Astrocyte (in vitro differentiated cells and primary cell): ENCODE data around the gene RBM20. TPM values are rescaled to one million over a fixed set of nuclear protein-coding genes. Genes with fewer than 3 reads are reported as not detected.

Source experiments
- DNase-seq: peaks from one replicate; pipeline ENCODE4 v3.0.0-alpha.2; 2010; ENCODE audit warnings: low read depth
- FAIRE-seq: peaks from 2 replicates; lab custom pipeline; 2011; peaks lifted over from hg19 to GRCh38; lab: Jason Lieb, UNC
- H2AFZ ChIP-seq: 2 replicates; pipeline ENCODE4 v1.6.0; 2012; ENCODE audit warnings: low read depth, low read length, inconsistent platforms
- H3K27ac ChIP-seq: 2 replicates; pipeline ENCODE4 v1.5.1; 2011; ENCODE audit warnings: low read depth, low read length, inconsistent platforms
- H3K27me3 ChIP-seq: 2 replicates; pipeline ENCODE4 v1.6.0; 2011; ENCODE audit warnings: low read length, inconsistent platforms; ENCODE audit not compliant: insufficient read depth
- H3K36me3 ChIP-seq: 2 replicates; pipeline ENCODE4 v1.5.1; 2011; ENCODE audit warnings: low read length, inconsistent platforms; ENCODE audit not compliant: insufficient read depth
- H3K4me1 ChIP-seq: 2 replicates; pipeline ENCODE4 v1.5.1; 2011; ENCODE audit warnings: low read length, inconsistent platforms; ENCODE audit not compliant: insufficient read depth
- H3K4me2 ChIP-seq: 2 replicates; pipeline ENCODE4 v1.6.0; 2012; ENCODE audit warnings: low read length, inconsistent platforms
- H3K4me3 ChIP-seq: 2 replicates; pipeline ENCODE4 v1.5.1; 2011; ENCODE audit warnings: low read depth, mild to moderate bottlenecking, low read length, inconsistent platforms; ENCODE audit not compliant: insufficient read depth
- H3K79me2 ChIP-seq: 2 replicates; pipeline ENCODE4 v1.6.0; 2012; ENCODE audit warnings: mild to moderate bottlenecking, low read length, inconsistent platforms; ENCODE audit not compliant: insufficient read depth
- H3K9ac ChIP-seq: 2 replicates; pipeline ENCODE4 v1.6.0; 2012; ENCODE audit warnings: mild to moderate bottlenecking, low read length, inconsistent platforms
- H3K9me3 ChIP-seq: 2 replicates; pipeline ENCODE4 v1.5.1; 2012; ENCODE audit warnings: low read depth, mild to moderate bottlenecking, low read length, inconsistent platforms; ENCODE audit not compliant: insufficient read depth
- H4K20me1 ChIP-seq: 2 replicates; pipeline ENCODE4 v1.6.0; 2012; ENCODE audit warnings: low read length, inconsistent platforms; ENCODE audit not compliant: insufficient read depth
- H3K27ac Mint-ChIP-seq: one replicate; pipeline ENCODE4 v1.8.0; 2021; ENCODE audit warnings: mild to moderate bottlenecking, mixed read lengths; ENCODE audit not compliant: unreplicated experiment
- H3K27me3 Mint-ChIP-seq: one replicate; pipeline ENCODE4 v1.8.0; 2021; ENCODE audit warnings: low read depth, mixed read lengths; ENCODE audit not compliant: unreplicated experiment
- H3K36me3 Mint-ChIP-seq: one replicate; pipeline ENCODE4 v1.8.0; 2021; ENCODE audit warnings: low read depth, mixed read lengths; ENCODE audit not compliant: unreplicated experiment
- H3K4me1 Mint-ChIP-seq: one replicate; pipeline ENCODE4 v1.8.0; 2021; ENCODE audit warnings: low read depth, mixed read lengths; ENCODE audit not compliant: unreplicated experiment
- H3K4me3 Mint-ChIP-seq: one replicate; pipeline ENCODE4 v1.8.0; 2021; ENCODE audit warnings: mild to moderate bottlenecking, moderate library complexity, mixed read lengths; ENCODE audit not compliant: unreplicated experiment
- H3K9me3 Mint-ChIP-seq: one replicate; pipeline ENCODE4 v1.8.0; 2021; ENCODE audit warnings: mild to moderate bottlenecking, mixed read lengths; ENCODE audit not compliant: unreplicated experiment
- CTCF ChIP-seq: IDR thresholded peaks from 2 replicates; pipeline ENCODE4 v1.5.1; 2011; ENCODE audit warnings: low read depth, mild to moderate bottlenecking, inconsistent platforms, low read length, moderate library complexity; ENCODE audit not compliant: insufficient read depth
- EZH2 ChIP-seq: IDR thresholded peaks from 2 replicates; pipeline ENCODE4 v1.6.1; 2012; ENCODE audit warnings: mild to moderate bottlenecking, low read length, inconsistent platforms; ENCODE audit not compliant: insufficient read depth
- total RNA-seq: library from RNA; stranded (reverse); gene quantifications from 2 replicates; pipeline ENCODE4 v1.2.1, GENCODE V29; 2021

RBM20 gene
- total RNA-seq, 1 donor from 2014 or later = 1.5 TPM

- Histone ChIP-seq H3K9ac (no peak overlapping the region), H3K36me3 (no peaks in the 10 kb centered on the region), H3K4me3 (no peak overlapping the region), H3K27ac (no peak overlapping the region), H2AFZ (no peak overlapping the region), H4K20me1 (no peaks in the 10 kb centered on the region), H3K27me3 (no peaks in the 10 kb centered on the region), H3K4me1 (no peaks in the 10 kb centered on the region), H3K79me2 (no peaks in the 10 kb centered on the region), H3K4me2 (no peak overlapping the region), H3K9me3 (no peaks in the 10 kb centered on the region)
- H3K4me1 Mint-ChIP-seq = peaks cover 11% of the 10 kb centered on the region
- TF ChIP-seq CTCF = no peak
- no peak for TF ChIP-seq EZH2
- H3K4me3 Mint-ChIP-seq = no peak overlapping the region
- FAIRE-seq = no peak
- no peak for DNase-seq
- H3K27ac Mint-ChIP-seq = no peak overlapping the region
- H3K9me3 Mint-ChIP-seq = peaks cover 3% of the 10 kb centered on the region
- peaks cover 6% of the 10 kb centered on the region for H3K27me3 Mint-ChIP-seq
- H3K36me3 Mint-ChIP-seq = peaks cover 2% of the 10 kb centered on the region
These were observed 80.2 kb downstream of the RBM20 start for GRCh38 chr10:110724116-110724921.

- Mint-ChIP-seq H3K4me1 (peaks cover 11% of the 10 kb centered on the region), H3K36me3 (peaks cover 2% of the 10 kb centered on the region), H3K27ac (no peak overlapping the region), H3K27me3 (peaks cover 6% of the 10 kb centered on the region), H3K4me3 (no peak overlapping the region), H3K9me3 (peaks cover 3% of the 10 kb centered on the region)
- Histone ChIP-seq H3K36me3 (no peaks in the 10 kb centered on the region), H3K27ac (no peak overlapping the region), H3K9ac (no peak overlapping the region), H3K27me3 (no peaks in the 10 kb centered on the region), H3K4me2 (no peak overlapping the region), H2AFZ (no peak overlapping the region), H3K4me3 (no peak overlapping the region), H3K9me3 (no peaks in the 10 kb centered on the region), H3K79me2 (no peaks in the 10 kb centered on the region), H4K20me1 (no peaks in the 10 kb centered on the region), H3K4me1 (no peaks in the 10 kb centered on the region)
- DNase-seq (no peak), FAIRE-seq (no peak)
- TF ChIP-seq EZH2 = no peak
- no peak for TF ChIP-seq CTCF
These were observed 80.8 kb downstream of the RBM20 start for GRCh38 chr10:110724937-110725336.
